ENCODE data around the gene TPGS1. TPM values are rescaled to one million over a fixed set of nuclear protein-coding genes. Genes with fewer than 3 reads are reported as not detected.
A peak's percentile ranks its signal among the peaks of the same experiment; 100 is the strongest.

Gene TPGS1
- total and polyA plus RNA-seq, 2 donors (not counting 3 experiments of a cell fraction or from before 2014, with no cell fraction given): 20.9 to 24.7 TPM

DNA sequence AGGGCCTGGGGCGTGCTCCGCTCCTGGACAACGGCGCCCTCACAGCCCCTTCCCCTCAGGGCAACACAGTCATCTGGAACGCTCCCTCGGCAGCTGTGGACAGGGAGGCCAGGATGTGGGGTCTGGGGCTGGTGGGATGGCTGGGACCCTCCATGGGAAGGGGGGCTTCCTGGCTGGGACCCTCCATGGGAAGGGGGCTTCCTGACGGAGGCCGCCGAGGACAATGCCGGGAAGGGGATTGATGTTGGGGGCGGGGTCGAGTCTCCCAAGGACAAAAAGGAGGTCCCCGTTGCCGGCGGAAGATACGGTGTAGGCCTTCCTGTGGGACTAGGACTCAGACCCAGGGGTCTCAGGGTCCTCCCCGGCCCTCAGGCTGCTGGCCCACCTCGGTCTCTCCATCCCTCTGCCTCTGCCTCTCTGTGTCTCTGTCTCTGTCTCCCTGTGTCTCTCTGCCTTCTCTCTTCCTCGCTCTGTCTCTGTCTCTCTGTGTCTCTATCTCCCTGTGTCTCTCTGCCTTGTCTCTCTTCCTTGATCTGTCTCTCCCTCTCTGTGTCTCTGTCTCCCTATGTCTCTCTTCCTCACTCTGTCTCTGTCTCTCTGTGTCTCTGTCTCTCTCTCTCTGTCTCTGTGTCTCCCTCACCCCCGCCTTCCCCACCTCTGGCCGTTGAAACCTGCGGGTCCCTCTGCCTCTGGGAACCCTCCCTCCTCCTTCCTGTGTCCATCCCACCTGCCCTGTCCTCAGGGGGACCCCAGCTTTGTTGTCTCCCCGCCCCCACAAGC is 13.7 kb upstream of the TPGS1 start:
- no TSS peak for BruUV-seq (replicated peaks)
- Histone ChIP-seq H3K4me3 (replicated peaks in 1 of 3; ENCODE audit: insufficient read depth in 1 of 3, low read depth in 1 of 3, low read length in 3 of 3) (no peak overlapping the region), H3K79me2 (ENCODE audit: control insufficient read depth, insufficient read depth, low read length) (no peaks in the 10 kb centered on the region), H3K4me2 (ENCODE audit: insufficient read depth, low read length) (no peak overlapping the region), H3K4me1 (ENCODE audit: control insufficient read depth, extremely low read depth, insufficient read depth, low read length) (peaks cover 7% of the 10 kb centered on the region), H3K36me3 (ENCODE audit: control insufficient read depth in 2 of 2, extremely low read depth in 1 of 2, insufficient read depth in 2 of 2, low read length in 2 of 2) (no peaks in the 10 kb centered on the region), H4K20me1 (replicated peaks; ENCODE audit: control insufficient read depth, extremely low read depth, insufficient read depth, low read length) (no peaks in the 10 kb centered on the region), H3K9me1 (replicated peaks; ENCODE audit: control insufficient read depth, extremely low read depth, insufficient read depth, low read length) (no peaks in the 10 kb centered on the region), H3K9ac (replicated peaks; ENCODE audit: extremely low read depth, insufficient read depth, low read length) (no peak overlapping the region), H3K9me3 (replicated peaks; ENCODE audit: control insufficient read depth, insufficient read depth, low read length) (no peaks in the 10 kb centered on the region), H2AFZ (ENCODE audit: low read depth, low read length) (peak overlapping the region; percentile 21), H3K27ac (ENCODE audit: insufficient read depth, low read depth, low read length) (no peak overlapping the region), H3K27me3 (ENCODE audit: control insufficient read depth in 2 of 2, insufficient read depth in 2 of 2, low read length in 2 of 2) (peaks cover 8 to 9% of the 10 kb centered on the region in 2 experiments)
- TF ChIP-seq EZH2 (IDR thresholded peaks at IDR 0.05; ENCODE audit: borderline replicate concordance, low read depth, low read length, severe bottlenecking) (no peak), JUN (IDR thresholded peaks at IDR 0.05; ENCODE audit: borderline replicate concordance, insufficient read depth, insufficient read length, low read depth) (no peak), POLR2A (IDR thresholded peaks at IDR 0.05; ENCODE audit: low read depth, low read length) (no peak), GATA2 (IDR thresholded peaks at IDR 0.05; ENCODE audit: insufficient read depth, insufficient read length, low read depth, low read length) (no peak), MYC (IDR thresholded peaks at IDR 0.05; ENCODE audit: low read depth, low read length) (no peak), POLR2AphosphoS5 (IDR thresholded peaks at IDR 0.05; ENCODE audit: insufficient read depth, low read depth, low read length) (no peak), FOS (IDR thresholded peaks at IDR 0.05; ENCODE audit: borderline replicate concordance, insufficient read depth, low read length) (no peak)
- TF ChIP-seq, protein P1, sequence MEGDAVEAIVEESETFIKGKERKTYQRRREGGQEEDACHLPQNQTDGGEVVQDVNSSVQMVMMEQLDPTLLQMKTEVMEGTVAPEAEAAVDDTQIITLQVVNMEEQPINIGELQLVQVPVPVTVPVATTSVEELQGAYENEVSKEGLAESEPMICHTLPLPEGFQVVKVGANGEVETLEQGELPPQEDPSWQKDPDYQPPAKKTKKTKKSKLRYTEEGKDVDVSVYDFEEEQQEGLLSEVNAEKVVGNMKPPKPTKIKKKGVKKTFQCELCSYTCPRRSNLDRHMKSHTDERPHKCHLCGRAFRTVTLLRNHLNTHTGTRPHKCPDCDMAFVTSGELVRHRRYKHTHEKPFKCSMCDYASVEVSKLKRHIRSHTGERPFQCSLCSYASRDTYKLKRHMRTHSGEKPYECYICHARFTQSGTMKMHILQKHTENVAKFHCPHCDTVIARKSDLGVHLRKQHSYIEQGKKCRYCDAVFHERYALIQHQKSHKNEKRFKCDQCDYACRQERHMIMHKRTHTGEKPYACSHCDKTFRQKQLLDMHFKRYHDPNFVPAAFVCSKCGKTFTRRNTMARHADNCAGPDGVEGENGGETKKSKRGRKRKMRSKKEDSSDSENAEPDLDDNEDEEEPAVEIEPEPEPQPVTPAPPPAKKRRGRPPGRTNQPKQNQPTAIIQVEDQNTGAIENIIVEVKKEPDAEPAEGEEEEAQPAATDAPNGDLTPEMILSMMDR (IDR thresholded peaks at IDR 0.05; ENCODE audit: extremely low read depth in 1 of 2, insufficient read depth in 1 of 2, low read depth in 1 of 2, low read length in 2 of 2): no peak
- intact Hi-C loops (cut with micrococcal nuclease): no loop called here
- POLR2A ChIA-PET: no interaction called here
- FAIRE-seq: no peak
- dilution Hi-C loops (cut with MboI; ENCODE audit: extremely low pct_ligation_motif_present, low sequenced_read_pairs): no loop called here
- CTCF ChIA-PET: interaction anchor here (0.7 kb wide), 1 partner anchor 13 kb away, joined by 6 read pairs; no protein-coding TSS in a partner anchor
- DNase-seq (ENCODE audit: low read depth, low spot score): no peak

All from endothelial cell of umbilical vein (primary cell).